Aorta (tissue), 5 donors: ENCODE data around the gene SMU1. TPM values are rescaled to one million over a fixed set of nuclear protein-coding genes. Genes with fewer than 3 reads are reported as not detected.
A peak's percentile ranks its signal among the peaks of the same experiment; 100 is the strongest.
"Not testable (repeated sequence)": the region's sequence is repeated elsewhere in the genome, so short reads cannot be mapped to it uniquely, and the experiment has no call there.

Experiments
- ATAC-seq: fragments of 200-7000 bp; cut with Tn5 transposase; one replicate; pipeline ENCODE4 v1.9.1; 2022; ENCODE audit warnings: moderate library complexity; ENCODE audit not compliant: low FRiP score
- DNase-seq, 2 donors: peaks; one replicate each; pipeline ENCODE4 v3.0.0-alpha.2; 2020
- H3K27ac ChIP-seq, 2 donors: one replicate each; pipeline ENCODE4 v1.5.1; 2013; ENCODE audit warnings: low read length in 2 of 2, mild to moderate bottlenecking in 2 of 2, moderate library complexity in 2 of 2, control low read depth in 1 of 2, inconsistent platforms in 1 of 2, low read depth in 1 of 2
- H3K27me3 ChIP-seq, 2 donors: one replicate each; pipeline ENCODE4 v1.6.1; 2013; ENCODE audit warnings: control low read depth in 1 of 2, low read length in 1 of 2, mild to moderate bottlenecking in 1 of 2, moderate library complexity in 1 of 2; ENCODE audit not compliant: insufficient read depth in 2 of 2, control insufficient read depth in 1 of 2
- H3K36me3 ChIP-seq, 2 donors: one replicate each; pipeline ENCODE4 v1.6.1; 2013; ENCODE audit warnings: control low read depth in 1 of 2, low read length in 1 of 2, mild to moderate bottlenecking in 1 of 2; ENCODE audit not compliant: insufficient read depth in 2 of 2, control insufficient read depth in 1 of 2
- H3K4me1 ChIP-seq, 2 donors: one replicate each; pipeline ENCODE4 v1.6.1; 2013; ENCODE audit warnings: low read length in 2 of 2, control low read depth in 1 of 2, mild to moderate bottlenecking in 1 of 2, moderate library complexity in 1 of 2; ENCODE audit not compliant: insufficient read depth in 2 of 2, control insufficient read depth in 1 of 2
- H3K4me3 ChIP-seq, 2 donors: one replicate each; pipeline ENCODE4 v1.5.1; 2013; ENCODE audit warnings: low read length in 2 of 2, control low read depth in 1 of 2, mild to moderate bottlenecking in 1 of 2
- H3K9me3 ChIP-seq: one replicate; pipeline ENCODE4 v1.6.1; 2013; ENCODE audit warnings: mild to moderate bottlenecking, low read length; ENCODE audit not compliant: control insufficient read depth
- WGBS, 2 donors: extraction: QIAGEN DNeasy Blood & Tissue Kit; methylation state at CpG; one replicate each; pipeline ENCODE4 v1.1.7; 2013; 5-methylcytosine and 5-hydroxymethylcytosine counted together
- intact Hi-C, 2 donors: fragments of 100-400 bp; cut with DNase I; formaldehyde crosslinking; loops; one replicate each; pipeline versions ENCODE4 v1.14.2 to v1.15.0; 2022
- polyA plus RNA-seq, 2 donors: library from polyadenylated mRNA; stranded (reverse); fragments of 200-250 nt; gene quantifications; one replicate each; pipeline ENCODE4 v1.2.3, GENCODE V29; 2013
- total RNA-seq, 2 donors: library from RNA; stranded (reverse); fragmentation: NEBNext Ultra II Directional; extraction: Animal tissue kit (Norgen Biotek cat#: 25700); gene quantifications; one replicate each; pipeline ENCODE4 v1.2.1, GENCODE V29; 2021
- donor health status: healthy with polysubstance abuse.
- donor health status: Bipolar disorder and iron deficiency.
- donor health status: DM: no; HTN: no; CAD: no.
- donor health status: DM: no; HTN: no; CAD: no.
- donor health status: DM: yes; HTN: yes; CAD: no.

Gene SMU1
- total and polyA plus RNA-seq, 4 donors, result 8.3 to 18.7 (median 12.1) TPM

GRCh38 chr9:33017283-33018041 is 59.0 kb downstream of the SMU1 start:
- no peaks in the 10 kb centered on the region for H3K9me3 ChIP-seq
- intact Hi-C loops, result no loop called here
- WGBS, 2 donors, result 77 to 88% methylated on average over 6 of the region's 6 CpGs

DNA sequence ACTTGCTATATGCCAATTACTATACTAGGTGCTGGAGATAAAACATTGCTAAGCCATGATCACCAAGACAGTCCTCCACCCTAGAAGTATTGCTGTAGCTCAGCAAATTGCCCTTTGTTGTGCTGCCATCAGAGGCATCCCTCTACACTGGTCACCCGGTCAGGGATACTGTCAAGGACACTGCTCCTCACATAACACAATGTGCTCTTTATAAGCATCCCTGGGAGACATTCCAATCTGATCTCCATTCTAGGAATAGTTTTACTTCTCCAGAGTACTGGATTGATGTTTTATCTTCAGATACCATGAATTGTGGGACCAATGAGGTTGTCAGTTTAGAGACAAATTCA is 61.8 kb downstream of the SMU1 start:
- intact Hi-C loops, result no loop called here
- Histone ChIP-seq H3K4me3 (no peak overlapping the region), H3K4me1 (no peaks in the 10 kb centered on the region), H3K27me3 (no peaks in the 10 kb centered on the region), H3K36me3 (no peaks in the 10 kb centered on the region), H3K27ac (no peak overlapping the region), H3K9me3 (no peaks in the 10 kb centered on the region)
- ATAC-seq, result no peak
- WGBS, 2 donors, result 86 to 96% methylated on average over 1 of the region's 1 CpG
- DNase-seq, result no peak

More at GRCh38 chr9:33017283-33018041, 59.0 kb downstream of the SMU1 start:
- H3K36me3 ChIP-seq, result no peaks in the 10 kb centered on the region
- no peak overlapping the region for H3K4me3 ChIP-seq
- H3K27me3 ChIP-seq, result no peaks in the 10 kb centered on the region
- no peak overlapping the region for H3K27ac ChIP-seq
- no peak for DNase-seq
- H3K4me1 ChIP-seq, result no peaks in the 10 kb centered on the region
- no peak for ATAC-seq

GRCh38 chr9:33013962-33014664 is 62.4 kb downstream of the SMU1 start:
- Histone ChIP-seq H3K27me3 (no peaks in the 10 kb centered on the region), H3K9me3 (no peaks in the 10 kb centered on the region), H3K36me3 (no peaks in the 10 kb centered on the region), H3K4me1 (no peaks in the 10 kb centered on the region), H3K4me3 (no peak overlapping the region), H3K27ac (no peak overlapping the region)
- ATAC-seq (no peak), DNase-seq (no peak)
- intact Hi-C loops, result no loop called here
- WGBS, 2 donors, result 53 to 84% methylated on average over 2 of the region's 2 CpGs

DNA sequence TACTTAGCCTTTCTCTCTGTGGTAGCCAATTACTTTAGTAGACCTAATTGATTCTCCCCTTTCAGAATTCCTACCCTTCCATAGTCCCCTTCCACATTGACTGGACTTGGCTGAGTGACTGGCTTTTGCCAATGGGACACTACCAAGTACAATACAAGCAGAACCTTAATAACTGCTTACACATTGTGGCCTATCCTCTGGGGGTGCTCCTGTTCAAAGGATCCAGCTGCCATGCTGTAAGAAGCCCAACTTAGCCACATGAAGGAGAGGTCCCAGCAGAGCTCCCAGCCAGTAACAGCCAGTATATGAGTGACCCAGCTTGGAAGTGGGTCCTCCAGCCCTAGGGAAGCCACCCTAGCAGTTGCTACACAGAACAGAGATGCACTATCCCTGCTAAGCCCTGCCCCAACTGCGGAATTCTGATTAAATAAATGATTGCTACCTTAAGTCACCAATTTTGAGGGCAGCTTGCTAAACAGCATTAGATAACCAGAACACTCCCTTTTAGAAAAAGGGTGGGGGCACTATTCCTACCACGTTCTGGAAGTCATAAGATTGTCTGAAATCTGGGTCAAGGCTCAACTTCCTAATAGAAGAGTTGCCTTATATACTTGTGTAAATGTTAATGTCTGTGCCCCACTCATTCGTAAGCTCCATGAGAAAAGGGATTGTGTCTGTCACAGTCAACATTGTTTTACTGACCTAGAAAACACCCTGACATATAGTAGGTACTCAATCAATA is 64.0 kb downstream of the SMU1 start:
- H3K27me3 ChIP-seq, result no peaks in the 10 kb centered on the region
- no peaks in the 10 kb centered on the region for H3K9me3 ChIP-seq
- intact Hi-C loops, result no loop called here
- WGBS, 2 donors, result 73 to 87% methylated on average over 3 of the region's 3 CpGs
- no peaks in the 10 kb centered on the region for H3K36me3 ChIP-seq
- H3K4me3 ChIP-seq, result no peak overlapping the region
- no peak overlapping the region for H3K27ac ChIP-seq
- no peak for ATAC-seq
- no peak for DNase-seq
- no peaks in the 10 kb centered on the region for H3K4me1 ChIP-seq

DNA sequence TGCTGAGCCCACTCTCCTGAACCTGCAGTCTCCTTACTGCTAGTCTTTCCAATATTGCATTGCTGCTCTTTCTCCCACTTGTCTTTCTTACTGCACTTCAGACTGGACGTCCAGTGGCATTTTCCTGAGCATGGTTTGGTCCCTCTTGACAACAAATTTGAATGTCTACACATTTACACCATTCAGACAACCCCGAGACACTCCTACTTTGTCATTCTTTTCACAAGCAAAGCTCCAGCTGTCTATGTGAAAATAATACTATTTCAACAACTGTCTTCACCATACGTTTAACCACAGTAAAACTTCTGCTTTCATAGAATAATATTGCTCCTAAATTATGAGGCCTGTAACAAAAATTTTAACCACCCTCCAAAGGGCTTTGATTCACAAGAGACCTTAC is 64.6 kb downstream of the SMU1 start:
- H3K36me3 ChIP-seq, result no peaks in the 10 kb centered on the region
- no peak overlapping the region for H3K27ac ChIP-seq
- H3K27me3 ChIP-seq, result no peaks in the 10 kb centered on the region
- DNase-seq (no peak), ATAC-seq (no peak)
- no peaks in the 10 kb centered on the region for H3K4me1 ChIP-seq
- intact Hi-C loops, result no loop called here
- WGBS, 2 donors, result 70 to 80% methylated on average over 3 of the region's 3 CpGs
- H3K9me3 ChIP-seq, result no peaks in the 10 kb centered on the region
- no peak overlapping the region for H3K4me3 ChIP-seq

DNA sequence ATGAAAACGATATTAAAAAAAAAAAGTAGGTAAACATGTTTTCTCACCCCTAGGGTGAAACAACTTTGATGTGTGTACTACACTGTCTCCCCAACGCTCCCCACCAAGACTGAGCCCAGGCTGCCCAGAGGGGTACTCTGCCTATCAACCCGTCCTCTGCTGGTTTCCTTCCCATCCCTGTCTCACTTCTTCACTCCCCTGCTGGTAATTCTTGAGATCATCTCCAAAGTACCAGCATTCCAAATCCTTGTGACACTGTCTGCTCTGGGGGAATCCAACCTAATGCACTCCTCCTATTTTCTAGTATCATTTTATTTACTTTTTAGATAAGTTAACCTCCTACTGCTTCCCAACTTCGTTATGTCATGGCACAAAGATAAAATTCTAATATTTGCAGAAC is 68.7 kb downstream of the SMU1 start:
- WGBS, 2 donors, result 78 to 92% methylated on average over 4 of the region's 4 CpGs
- intact Hi-C loops, result no loop called here
- no peak overlapping the region for H3K27ac ChIP-seq
- no peaks in the 10 kb centered on the region for H3K27me3 ChIP-seq
- no peak for DNase-seq
- no peak for ATAC-seq
- no peaks in the 10 kb centered on the region for H3K36me3 ChIP-seq
- H3K9me3 ChIP-seq, result no peaks in the 10 kb centered on the region
- no peaks in the 10 kb centered on the region for H3K4me1 ChIP-seq
- H3K4me3 ChIP-seq, result no peak overlapping the region

GRCh38 chr9:33005335-33005734 is 71.1 kb downstream of the SMU1 start:
- H3K36me3 ChIP-seq, H3K27ac ChIP-seq, DNase-seq, H3K27me3 ChIP-seq, intact Hi-C loops, H3K9me3 ChIP-seq, H3K4me3 ChIP-seq, ATAC-seq, H3K4me1 ChIP-seq: not testable (repeated sequence)

DNA sequence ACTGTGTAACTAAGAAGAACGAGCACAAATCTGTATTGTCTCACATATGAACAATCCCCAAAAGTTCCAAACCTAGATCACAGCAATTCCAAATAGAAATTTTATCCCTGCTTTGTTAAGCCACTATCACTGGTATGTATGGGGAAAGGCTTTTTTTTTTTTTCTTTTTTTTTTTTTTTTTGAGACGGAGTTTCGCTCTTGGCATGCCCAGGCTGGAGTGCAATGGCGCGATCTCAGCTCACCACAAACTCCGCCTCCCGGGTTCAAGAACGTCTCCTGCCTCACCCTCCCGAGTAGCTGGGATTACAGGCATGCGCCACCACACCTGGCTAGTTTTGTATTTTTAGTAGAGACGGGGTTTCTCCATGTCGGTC is 75.8 kb downstream of the SMU1 start:
- 7 to 8% methylated on average over 10 to 12 of the region's 12 CpGs for WGBS, 2 donors
- H3K27me3 ChIP-seq, H3K9me3 ChIP-seq, H3K4me1 ChIP-seq, H3K36me3 ChIP-seq, ATAC-seq, H3K27ac ChIP-seq, intact Hi-C loops, DNase-seq: not testable (repeated sequence)
- H3K4me3 ChIP-seq, result peak overlapping the region; percentile 75 to 84
